ENCODE data around the gene C9orf85.

DNA sequence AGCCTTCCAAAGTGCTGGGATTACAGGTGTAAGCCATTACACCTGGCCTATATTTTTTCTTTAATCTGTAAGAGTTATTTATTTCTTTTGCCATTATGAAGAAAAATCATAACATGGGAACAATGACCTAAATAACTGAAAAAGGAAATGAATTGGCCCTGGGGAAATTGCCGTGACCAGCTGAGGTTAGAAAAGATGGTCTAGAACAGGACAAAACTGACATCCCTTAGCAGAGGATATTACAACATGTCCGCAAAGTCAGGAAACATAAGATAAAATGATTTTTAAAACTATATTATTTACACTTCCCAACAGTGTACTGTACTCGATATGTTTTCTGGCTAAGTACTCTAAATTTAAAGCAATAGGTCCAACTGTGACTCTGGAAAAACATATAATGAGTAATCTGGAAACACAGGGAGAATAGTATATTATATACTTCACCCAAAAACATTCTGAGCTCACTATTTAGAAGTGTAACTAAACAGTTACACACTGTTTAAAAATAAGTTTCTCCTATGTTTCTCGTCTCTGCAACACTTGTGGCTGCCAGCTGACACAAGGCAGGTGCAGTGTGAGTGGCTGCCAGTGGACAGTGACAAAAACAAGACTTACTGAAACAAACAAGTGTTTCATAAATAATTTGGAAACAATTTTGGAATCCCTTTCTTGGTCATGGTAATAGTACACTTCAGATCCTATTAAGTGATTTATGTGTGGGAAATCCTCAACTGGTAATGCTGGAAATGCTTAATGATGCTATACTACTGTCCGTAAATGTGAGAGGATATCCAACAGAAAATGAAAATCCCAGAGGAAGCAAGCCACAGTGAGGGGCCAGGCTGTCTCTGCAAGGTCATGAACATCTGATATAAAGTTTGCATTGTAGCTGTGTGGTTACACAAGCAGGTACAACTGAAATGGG is 69.1 kb downstream of the C9orf85 start:
- TF ChIP-seq, protein P1, sequence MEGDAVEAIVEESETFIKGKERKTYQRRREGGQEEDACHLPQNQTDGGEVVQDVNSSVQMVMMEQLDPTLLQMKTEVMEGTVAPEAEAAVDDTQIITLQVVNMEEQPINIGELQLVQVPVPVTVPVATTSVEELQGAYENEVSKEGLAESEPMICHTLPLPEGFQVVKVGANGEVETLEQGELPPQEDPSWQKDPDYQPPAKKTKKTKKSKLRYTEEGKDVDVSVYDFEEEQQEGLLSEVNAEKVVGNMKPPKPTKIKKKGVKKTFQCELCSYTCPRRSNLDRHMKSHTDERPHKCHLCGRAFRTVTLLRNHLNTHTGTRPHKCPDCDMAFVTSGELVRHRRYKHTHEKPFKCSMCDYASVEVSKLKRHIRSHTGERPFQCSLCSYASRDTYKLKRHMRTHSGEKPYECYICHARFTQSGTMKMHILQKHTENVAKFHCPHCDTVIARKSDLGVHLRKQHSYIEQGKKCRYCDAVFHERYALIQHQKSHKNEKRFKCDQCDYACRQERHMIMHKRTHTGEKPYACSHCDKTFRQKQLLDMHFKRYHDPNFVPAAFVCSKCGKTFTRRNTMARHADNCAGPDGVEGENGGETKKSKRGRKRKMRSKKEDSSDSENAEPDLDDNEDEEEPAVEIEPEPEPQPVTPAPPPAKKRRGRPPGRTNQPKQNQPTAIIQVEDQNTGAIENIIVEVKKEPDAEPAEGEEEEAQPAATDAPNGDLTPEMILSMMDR (IDR thresholded peaks at IDR 0.05): no peak
- TF ChIP-seq POLR2A (IDR thresholded peaks at IDR 0.05): no peak

Data from thyroid gland (tissue), 4 donors.